Measurements from ENCODE around the gene CASQ2. TPM values are rescaled to one million over a fixed set of nuclear protein-coding genes. Genes with fewer than 3 reads are reported as not detected.

CASQ2 gene
- polyA plus RNA-seq, 1 donor = 1.8 TPM

- Histone ChIP-seq H3K27me3 (ENCODE audit: control insufficient read depth, insufficient read depth, low read length) (no peaks in the 10 kb centered on the region), H3K36me3 (ENCODE audit: control insufficient read depth, insufficient read depth, low read length) (no peaks in the 10 kb centered on the region), H3K4me1 (ENCODE audit: control insufficient read depth, insufficient read depth, low read length) (no peaks in the 10 kb centered on the region), H3K4me3 (ENCODE audit: low read length) (no peak overlapping the region), H3K9me3 (ENCODE audit: control insufficient read depth, low read depth, low read length) (no peaks in the 10 kb centered on the region), H3K27ac (ENCODE audit: low read length) (no peak overlapping the region)
- no peak for DNase-seq
- 100% methylated on average over 1 of the region's 2 CpGs for WGBS (ENCODE audit: insufficient coverage, low lambda C conversion rate)
Measured at GRCh38 chr1:115802416-115802815, 33.9 kb upstream of the CASQ2 start.

GRCh38 chr1:115797486-115797885 is 29.0 kb upstream of the CASQ2 start:
- Histone ChIP-seq H3K9me3 (ENCODE audit: control insufficient read depth, low read depth, low read length) (no peaks in the 10 kb centered on the region), H3K4me3 (ENCODE audit: low read length) (no peak overlapping the region), H3K36me3 (ENCODE audit: control insufficient read depth, insufficient read depth, low read length) (no peaks in the 10 kb centered on the region), H3K4me1 (ENCODE audit: control insufficient read depth, insufficient read depth, low read length) (no peaks in the 10 kb centered on the region), H3K27ac (ENCODE audit: low read length) (no peak overlapping the region), H3K27me3 (ENCODE audit: control insufficient read depth, insufficient read depth, low read length) (peaks cover 3% of the 10 kb centered on the region)
- WGBS (ENCODE audit: insufficient coverage, low lambda C conversion rate) = no CpG with 5 or more reads among the region's 4 CpGs
- no peak for DNase-seq

GRCh38 chr1:115796897-115797296 is 28.4 kb upstream of the CASQ2 start:
- H3K4me3 ChIP-seq (ENCODE audit: low read length) = no peak overlapping the region
- no peaks in the 10 kb centered on the region for H3K9me3 ChIP-seq (ENCODE audit: control insufficient read depth, low read depth, low read length)
- H3K27me3 ChIP-seq (ENCODE audit: control insufficient read depth, insufficient read depth, low read length) = peaks cover 3% of the 10 kb centered on the region
- WGBS (ENCODE audit: insufficient coverage, low lambda C conversion rate) = no CpG with 5 or more reads among the region's 5 CpGs
- no peaks in the 10 kb centered on the region for H3K4me1 ChIP-seq (ENCODE audit: control insufficient read depth, insufficient read depth, low read length)
- no peak for DNase-seq
- no peaks in the 10 kb centered on the region for H3K36me3 ChIP-seq (ENCODE audit: control insufficient read depth, insufficient read depth, low read length)
- no peak overlapping the region for H3K27ac ChIP-seq (ENCODE audit: low read length)

- no peak overlapping the region for H3K4me3 ChIP-seq (ENCODE audit: low read length)
- no peak for DNase-seq
- H3K9me3 ChIP-seq (ENCODE audit: control insufficient read depth, low read depth, low read length) = no peaks in the 10 kb centered on the region
- peaks cover 3% of the 10 kb centered on the region for H3K27me3 ChIP-seq (ENCODE audit: control insufficient read depth, insufficient read depth, low read length)
- no peak overlapping the region for H3K27ac ChIP-seq (ENCODE audit: low read length)
- no CpG with 5 or more reads among the region's 6 CpGs for WGBS (ENCODE audit: insufficient coverage, low lambda C conversion rate)
- no peaks in the 10 kb centered on the region for H3K36me3 ChIP-seq (ENCODE audit: control insufficient read depth, insufficient read depth, low read length)
- H3K4me1 ChIP-seq (ENCODE audit: control insufficient read depth, insufficient read depth, low read length) = no peaks in the 10 kb centered on the region
Measured at GRCh38 chr1:115796036-115796435, 27.5 kb upstream of the CASQ2 start.

- WGBS (ENCODE audit: insufficient coverage, low lambda C conversion rate) = 25% methylated on average over 2 of the region's 4 CpGs
- Histone ChIP-seq H3K36me3 (ENCODE audit: control insufficient read depth, insufficient read depth, low read length) (no peaks in the 10 kb centered on the region), H3K4me3 (ENCODE audit: low read length) (no peak overlapping the region), H3K4me1 (ENCODE audit: control insufficient read depth, insufficient read depth, low read length) (no peaks in the 10 kb centered on the region), H3K9me3 (ENCODE audit: control insufficient read depth, low read depth, low read length) (no peaks in the 10 kb centered on the region), H3K27ac (ENCODE audit: low read length) (no peak overlapping the region), H3K27me3 (ENCODE audit: control insufficient read depth, insufficient read depth, low read length) (peaks cover 6% of the 10 kb centered on the region)
- DNase-seq = no peak
Measured at GRCh38 chr1:115794976-115795639, 26.6 kb upstream of the CASQ2 start.

GRCh38 chr1:115793162-115793561 is 24.6 kb upstream of the CASQ2 start:
- Histone ChIP-seq H3K27ac (ENCODE audit: low read length) (no peak overlapping the region), H3K4me3 (ENCODE audit: low read length) (no peak overlapping the region), H3K36me3 (ENCODE audit: control insufficient read depth, insufficient read depth, low read length) (no peaks in the 10 kb centered on the region), H3K9me3 (ENCODE audit: control insufficient read depth, low read depth, low read length) (no peaks in the 10 kb centered on the region), H3K27me3 (ENCODE audit: control insufficient read depth, insufficient read depth, low read length) (peaks cover 8% of the 10 kb centered on the region), H3K4me1 (ENCODE audit: control insufficient read depth, insufficient read depth, low read length) (no peaks in the 10 kb centered on the region)
- 40% methylated on average over 1 of the region's 9 CpGs for WGBS (ENCODE audit: insufficient coverage, low lambda C conversion rate)
- no peak for DNase-seq

GRCh38 chr1:115791816-115792215 is 23.3 kb upstream of the CASQ2 start:
- Histone ChIP-seq H3K4me3 (ENCODE audit: low read length) (no peak overlapping the region), H3K36me3 (ENCODE audit: control insufficient read depth, insufficient read depth, low read length) (no peaks in the 10 kb centered on the region), H3K27ac (ENCODE audit: low read length) (no peak overlapping the region), H3K27me3 (ENCODE audit: control insufficient read depth, insufficient read depth, low read length) (peaks cover 8% of the 10 kb centered on the region), H3K9me3 (ENCODE audit: control insufficient read depth, low read depth, low read length) (no peaks in the 10 kb centered on the region), H3K4me1 (ENCODE audit: control insufficient read depth, insufficient read depth, low read length) (no peaks in the 10 kb centered on the region)
- DNase-seq = no peak
- no CpG with 5 or more reads among the region's 3 CpGs for WGBS (ENCODE audit: insufficient coverage, low lambda C conversion rate)

- WGBS (ENCODE audit: insufficient coverage, low lambda C conversion rate) = no CpG with 5 or more reads among the region's 6 CpGs
- Histone ChIP-seq H3K27ac (ENCODE audit: low read length) (no peak overlapping the region), H3K9me3 (ENCODE audit: control insufficient read depth, low read depth, low read length) (no peaks in the 10 kb centered on the region), H3K36me3 (ENCODE audit: control insufficient read depth, insufficient read depth, low read length) (no peaks in the 10 kb centered on the region), H3K4me3 (ENCODE audit: low read length) (no peak overlapping the region), H3K4me1 (ENCODE audit: control insufficient read depth, insufficient read depth, low read length) (no peaks in the 10 kb centered on the region), H3K27me3 (ENCODE audit: control insufficient read depth, insufficient read depth, low read length) (peaks cover 8% of the 10 kb centered on the region)
- DNase-seq = no peak
Measured at GRCh38 chr1:115790846-115791245, 22.3 kb upstream of the CASQ2 start.

- H3K36me3 ChIP-seq (ENCODE audit: control insufficient read depth, insufficient read depth, low read length) = no peaks in the 10 kb centered on the region
- no peaks in the 10 kb centered on the region for H3K9me3 ChIP-seq (ENCODE audit: control insufficient read depth, low read depth, low read length)
- H3K4me1 ChIP-seq (ENCODE audit: control insufficient read depth, insufficient read depth, low read length) = no peaks in the 10 kb centered on the region
- no peak overlapping the region for H3K4me3 ChIP-seq (ENCODE audit: low read length)
- WGBS (ENCODE audit: insufficient coverage, low lambda C conversion rate) = no CpG with 5 or more reads among the region's 3 CpGs
- no peak overlapping the region for H3K27ac ChIP-seq (ENCODE audit: low read length)
- peaks cover 8% of the 10 kb centered on the region for H3K27me3 ChIP-seq (ENCODE audit: control insufficient read depth, insufficient read depth, low read length)
- DNase-seq = no peak
Measured at GRCh38 chr1:115790356-115790755, 21.8 kb upstream of the CASQ2 start.

- no peaks in the 10 kb centered on the region for H3K36me3 ChIP-seq (ENCODE audit: control insufficient read depth, insufficient read depth, low read length)
- H3K27me3 ChIP-seq (ENCODE audit: control insufficient read depth, insufficient read depth, low read length) = peaks cover 4% of the 10 kb centered on the region
- no peak overlapping the region for H3K27ac ChIP-seq (ENCODE audit: low read length)
- H3K4me1 ChIP-seq (ENCODE audit: control insufficient read depth, insufficient read depth, low read length) = no peaks in the 10 kb centered on the region
- H3K9me3 ChIP-seq (ENCODE audit: control insufficient read depth, low read depth, low read length) = no peaks in the 10 kb centered on the region
- H3K4me3 ChIP-seq (ENCODE audit: low read length) = no peak overlapping the region
- no peak for DNase-seq
Measured at GRCh38 chr1:115783311-115783710, 14.8 kb upstream of the CASQ2 start.

- Histone ChIP-seq H3K36me3 (ENCODE audit: control insufficient read depth, insufficient read depth, low read length) (no peaks in the 10 kb centered on the region), H3K9me3 (ENCODE audit: control insufficient read depth, low read depth, low read length) (no peaks in the 10 kb centered on the region), H3K4me3 (ENCODE audit: low read length) (no peak overlapping the region), H3K4me1 (ENCODE audit: control insufficient read depth, insufficient read depth, low read length) (no peaks in the 10 kb centered on the region), H3K27me3 (ENCODE audit: control insufficient read depth, insufficient read depth, low read length) (peaks cover 4% of the 10 kb centered on the region), H3K27ac (ENCODE audit: low read length) (no peak overlapping the region)
- no CpG with 5 or more reads among the region's 1 CpG for WGBS (ENCODE audit: insufficient coverage, low lambda C conversion rate)
- peak in 1 of 2 donors; percentile 11 for DNase-seq
Measured at GRCh38 chr1:115782571-115783281, 14.2 kb upstream of the CASQ2 start.
